HG02981 (cell line): ENCODE results near the gene TLR4.

Experiments used
- ATAC-seq: cut with Tn5 transposase; IDR thresholded peaks from one replicate; pipeline ENCODE4 v1.9.1; 2021; ENCODE audit warnings: mild to moderate bottlenecking, moderate library complexity; ENCODE audit not compliant: unreplicated experiment

TLR4 gene

GRCh38 chr9:117744369-117744768 lies 40.2 kb downstream of the TLR4 start:
- no peak for ATAC-seq

- no peak for ATAC-seq
Measured at GRCh38 chr9:117744856-117745389, 40.7 kb downstream of the TLR4 start.

GRCh38 chr9:117745598-117745997 lies 41.4 kb downstream of the TLR4 start:
- no peak for ATAC-seq

GRCh38 chr9:117746263-117746662 lies 42.1 kb downstream of the TLR4 start:
- ATAC-seq, result no peak

- no peak for ATAC-seq
Measured at GRCh38 chr9:117747386-117747970, 43.3 kb downstream of the TLR4 start.

- ATAC-seq, result no peak
Measured at GRCh38 chr9:117750401-117750800, 46.2 kb downstream of the TLR4 start.

- no peak for ATAC-seq
Measured at GRCh38 chr9:117752894-117753293, 48.7 kb downstream of the TLR4 start.

GRCh38 chr9:117757561-117758190 lies 53.5 kb downstream of the TLR4 start:
- ATAC-seq, result no peak

GRCh38 chr9:117763314-117763713 lies 59.1 kb downstream of the TLR4 start:
- no peak for ATAC-seq

GRCh38 chr9:117768750-117769395 lies 64.7 kb downstream of the TLR4 start:
- no peak for ATAC-seq

- no peak for ATAC-seq
Measured at GRCh38 chr9:117771136-117771535, 66.9 kb downstream of the TLR4 start.

- no peak for ATAC-seq
Measured at GRCh38 chr9:117772960-117773359, 68.8 kb downstream of the TLR4 start.
